Measurements from ENCODE around the gene ADAM30.
"Not testable (repeated sequence)": the region's sequence is repeated elsewhere in the genome, so short reads cannot be mapped to it uniquely, and the experiment has no call there.

ADAM30 gene

DNA sequence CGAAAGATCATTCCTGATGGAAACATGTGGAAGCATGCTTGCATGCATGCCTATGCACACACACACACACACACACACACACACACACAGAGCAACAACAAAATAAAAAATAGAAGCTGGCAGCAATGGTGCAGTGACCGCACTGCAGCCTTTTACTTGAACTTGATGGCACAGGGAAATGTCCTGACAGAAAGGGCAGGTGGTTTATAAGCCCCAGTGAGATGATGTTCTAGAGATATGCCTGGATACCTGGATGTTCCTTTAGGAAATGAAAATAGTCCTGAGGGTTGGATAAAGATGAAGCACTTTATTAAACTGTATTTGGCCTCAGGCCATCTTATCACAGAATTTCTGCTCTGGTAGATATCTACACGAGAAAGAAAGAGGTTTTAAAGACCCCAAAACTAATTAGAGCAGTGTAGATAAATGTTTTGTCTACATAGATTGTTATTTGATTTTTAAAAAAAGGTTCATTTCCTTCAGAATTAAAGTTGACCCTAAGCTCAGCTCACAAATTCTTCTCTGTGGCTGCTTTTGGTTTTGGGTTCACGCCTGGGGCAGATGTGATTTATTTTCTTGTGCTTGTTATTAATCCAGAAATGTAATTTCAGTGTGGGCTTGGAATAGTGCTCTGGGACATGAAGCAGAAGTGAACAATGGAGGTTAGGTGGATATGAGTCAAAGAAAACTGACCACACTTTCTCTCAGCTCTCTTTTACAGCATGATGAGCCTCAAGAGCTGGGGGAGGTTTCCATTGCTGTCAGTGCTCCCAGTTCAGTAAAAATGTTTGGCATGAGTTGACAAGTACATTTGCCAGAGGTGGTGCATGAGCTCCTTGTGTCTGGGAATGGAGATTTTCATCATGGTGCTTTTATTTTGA, 22.9 kb downstream of the ADAM30 start:
- DNase-seq (ENCODE audit: low spot score): no peak

DNA sequence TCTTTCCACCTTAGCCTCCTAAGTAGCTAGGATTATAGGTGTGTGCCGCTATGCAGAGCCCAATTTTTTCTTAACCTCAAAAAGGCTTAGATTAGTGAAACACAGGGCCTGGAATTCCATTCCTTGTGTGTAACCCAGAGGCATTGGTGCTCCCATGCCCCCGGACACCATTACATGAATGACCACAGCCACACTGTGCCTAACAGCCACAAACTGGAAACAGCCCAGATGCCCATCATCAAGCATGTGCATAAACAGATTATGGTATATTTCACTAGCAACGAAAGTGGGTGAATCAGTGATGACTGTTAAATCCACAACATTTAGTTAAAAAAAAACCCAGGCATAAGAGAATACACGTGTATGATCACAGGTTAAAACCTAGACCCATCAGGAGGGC, 24.4 kb downstream of the ADAM30 start:
- no peak for DNase-seq (ENCODE audit: low spot score)

DNA sequence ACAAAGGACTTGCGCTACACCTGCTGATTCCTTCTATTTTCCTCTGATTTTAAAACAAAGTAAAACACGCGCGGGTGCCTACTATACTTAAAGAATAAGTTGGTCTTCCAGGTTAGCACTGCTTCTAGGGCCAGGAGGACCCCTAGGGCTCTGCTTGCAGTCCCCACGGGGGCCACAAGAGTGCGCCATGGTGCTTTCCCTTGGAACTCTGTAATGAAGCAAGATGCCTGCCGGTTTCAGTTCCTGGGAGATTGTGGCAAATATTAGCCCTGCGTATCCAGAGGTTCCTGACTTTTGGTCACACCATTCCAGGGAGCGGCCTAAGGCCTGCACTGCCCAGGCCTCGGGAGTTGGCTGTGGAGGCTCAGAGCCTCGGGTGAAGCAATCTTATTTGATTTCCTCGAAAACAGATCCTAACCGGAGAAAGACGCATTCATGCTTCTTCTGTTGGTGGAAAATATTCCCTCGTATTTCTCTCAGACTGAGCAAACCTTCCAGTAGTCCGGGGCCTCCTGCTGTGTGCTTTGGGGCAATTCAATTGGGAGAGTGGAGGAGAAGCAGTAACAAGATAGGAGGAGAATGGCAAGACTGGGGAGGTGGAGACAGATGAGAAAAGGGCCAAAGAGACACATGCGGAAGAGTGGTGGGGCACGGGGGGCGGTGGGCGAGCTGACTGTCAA, 25.3 kb downstream of the ADAM30 start:
- DNase-seq (ENCODE audit: low spot score): peak; percentile 75

DNA sequence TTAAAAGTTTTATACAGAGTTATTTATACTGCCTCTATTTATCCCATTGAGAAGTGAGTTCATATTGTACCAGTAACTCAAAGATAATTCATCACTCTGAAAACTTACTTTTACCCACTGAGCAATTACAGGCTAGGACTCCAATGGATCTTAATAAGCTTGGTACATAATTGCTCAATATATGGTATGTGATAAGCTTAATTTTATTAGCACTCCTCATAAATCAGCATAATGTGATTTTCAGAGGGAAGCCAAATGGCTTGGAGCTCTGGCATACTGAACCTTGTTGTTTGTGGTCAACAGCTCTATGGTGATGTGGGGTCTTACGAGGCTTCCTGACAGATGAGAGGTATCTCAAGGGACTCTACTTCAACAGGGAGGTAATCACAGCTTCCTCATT, 26.3 kb downstream of the ADAM30 start:
- no peak for DNase-seq (ENCODE audit: low spot score)

DNA sequence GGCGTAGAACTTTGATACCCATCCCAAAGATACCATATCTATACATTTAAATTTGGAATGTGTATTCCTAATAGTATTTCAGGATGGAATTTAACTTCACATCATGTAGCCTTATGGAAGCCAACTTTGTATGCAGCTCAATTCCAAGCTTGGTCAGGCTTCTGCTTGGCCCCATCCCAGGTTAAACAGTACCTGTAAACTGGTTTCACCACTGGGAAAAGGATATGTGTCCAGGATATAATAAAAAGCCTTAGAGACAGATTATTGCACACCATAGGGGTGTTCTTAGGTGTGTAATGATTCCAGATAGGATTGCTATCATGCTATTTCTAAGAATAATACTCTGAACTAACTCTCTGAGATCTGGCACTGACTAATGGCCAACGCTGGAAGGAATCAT, 28.1 kb downstream of the ADAM30 start:
- no peak for DNase-seq (ENCODE audit: low spot score)

DNA sequence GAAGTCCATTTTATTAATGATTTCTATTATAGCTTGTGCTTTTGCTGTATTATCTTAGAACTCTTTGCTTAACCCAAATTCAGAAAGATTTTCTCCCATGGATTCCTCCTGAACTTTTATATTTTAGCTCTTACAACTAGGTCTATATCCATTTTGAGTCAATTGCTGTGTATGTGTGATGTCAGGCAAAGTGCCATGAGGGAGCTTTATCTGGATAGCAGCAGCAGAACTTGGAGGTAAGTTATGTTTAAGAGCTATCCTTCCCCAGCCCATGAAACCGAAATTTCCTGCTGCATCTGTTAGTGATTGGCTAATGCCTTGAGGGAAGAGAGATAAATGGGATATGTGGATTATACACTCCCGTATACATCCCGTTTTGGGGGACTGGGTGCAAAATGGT, 29.9 kb downstream of the ADAM30 start:
- no peak for DNase-seq (ENCODE audit: low spot score)

DNA sequence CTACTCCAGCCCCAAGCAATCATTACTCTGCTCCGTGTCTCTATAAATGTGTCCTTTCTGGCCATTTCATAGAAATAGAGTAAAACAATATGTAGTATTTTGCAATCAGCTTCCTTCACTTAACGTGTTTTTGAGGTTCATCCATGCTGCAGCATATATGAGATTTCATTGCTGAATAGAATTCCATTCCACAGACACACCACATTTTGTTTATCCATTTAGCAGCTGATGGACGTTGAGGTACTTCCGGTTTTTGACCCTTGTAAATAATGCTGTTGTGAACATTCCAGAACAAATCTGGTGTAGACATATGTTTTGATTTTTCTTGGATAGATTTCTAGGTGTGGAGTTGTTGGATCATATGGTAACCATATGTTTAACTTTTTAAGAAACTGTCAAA, 30.7 kb downstream of the ADAM30 start:
- DNase-seq (ENCODE audit: low spot score): no peak

DNA sequence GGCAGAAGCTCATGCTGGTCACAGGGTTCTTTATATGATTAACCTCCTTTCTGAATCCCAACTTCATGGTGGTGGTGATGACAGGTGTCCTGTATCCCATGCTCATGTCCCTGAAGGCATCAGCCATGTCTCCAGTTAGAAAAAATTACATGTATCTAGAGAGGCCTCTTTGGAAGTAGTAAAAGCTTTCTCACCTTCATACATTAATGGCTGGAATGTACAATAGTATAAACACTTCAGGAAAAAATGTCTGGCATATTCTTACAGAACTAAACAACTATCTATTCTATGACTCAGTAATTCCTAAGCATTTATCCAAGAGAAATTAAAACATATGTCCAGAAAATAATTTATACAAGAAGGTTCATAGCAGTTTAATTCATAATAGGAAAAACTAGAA, 34.0 kb downstream of the ADAM30 start:
- no peak for DNase-seq (ENCODE audit: low spot score)

DNA sequence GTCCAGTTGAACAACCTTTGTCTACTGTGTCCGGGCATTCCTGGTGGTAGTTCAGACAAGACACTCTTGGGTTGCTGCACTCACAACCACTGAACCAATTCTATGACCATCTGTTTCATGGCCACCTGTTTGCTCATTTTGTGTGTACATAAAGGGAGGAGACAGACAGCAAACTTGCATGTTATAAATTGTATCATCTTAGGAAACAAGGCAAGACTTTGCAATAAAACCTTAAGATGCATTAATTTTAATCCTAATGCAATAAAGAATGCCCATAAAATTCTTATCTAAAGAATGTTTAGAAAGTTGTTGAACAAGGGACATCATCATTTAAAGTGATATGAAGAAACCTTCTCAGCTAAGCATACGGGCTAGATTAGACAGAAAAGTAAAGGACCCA, 34.8 kb downstream of the ADAM30 start:
- no peak for DNase-seq (ENCODE audit: low spot score)

DNA sequence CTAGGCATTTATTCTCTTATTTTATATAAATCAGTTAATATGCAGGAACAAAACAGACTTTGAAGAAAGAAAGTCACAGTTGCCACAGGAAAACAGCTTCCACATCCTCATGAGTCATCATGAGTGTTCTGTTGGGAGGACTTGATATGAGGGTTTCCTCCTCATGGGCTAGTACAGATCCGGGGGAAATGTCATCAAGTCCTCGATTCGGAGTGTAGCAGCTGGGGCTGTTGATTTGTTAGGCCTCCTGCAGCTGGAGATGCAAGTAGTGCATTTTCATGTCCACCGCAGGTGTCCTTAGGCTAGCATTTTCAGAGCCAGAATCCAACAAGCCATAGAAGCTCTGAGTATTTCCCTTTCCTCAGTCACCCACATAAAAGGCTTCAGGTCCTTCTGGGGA, 36.7 kb downstream of the ADAM30 start:
- no peak for DNase-seq (ENCODE audit: low spot score)

DNA sequence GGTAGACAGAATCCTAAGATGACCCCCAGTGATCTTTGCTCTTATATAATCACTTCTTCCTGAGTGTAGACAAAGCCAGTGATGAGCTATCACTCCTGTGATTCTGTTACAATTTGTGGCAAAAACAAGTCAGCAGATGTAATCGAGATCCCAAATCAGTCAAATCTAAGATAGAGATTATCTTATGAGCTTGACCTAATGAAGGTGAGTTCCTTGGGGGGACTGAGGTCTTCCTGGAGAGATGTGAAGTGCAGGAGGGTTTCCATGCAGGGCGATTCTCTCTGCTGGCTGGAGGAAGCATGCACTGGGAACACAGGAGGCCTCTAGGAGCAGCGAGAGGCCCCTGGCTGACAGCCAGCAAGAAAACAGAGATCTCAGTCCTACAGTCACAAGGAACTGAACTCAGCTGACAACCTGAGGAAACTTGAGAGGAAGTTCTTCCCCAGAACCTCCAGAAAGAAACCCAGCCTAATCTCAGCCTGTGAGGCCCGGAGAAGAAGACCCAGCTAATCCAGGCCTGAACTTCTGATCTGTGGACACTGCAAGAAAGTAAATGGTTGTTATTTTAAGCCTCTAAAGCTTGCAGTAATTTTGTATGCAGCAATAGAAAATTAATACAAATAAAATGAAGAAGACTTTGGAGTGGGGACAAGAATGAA, 37.6 kb downstream of the ADAM30 start:
- DNase-seq (ENCODE audit: low spot score): not testable (repeated sequence)

DNA sequence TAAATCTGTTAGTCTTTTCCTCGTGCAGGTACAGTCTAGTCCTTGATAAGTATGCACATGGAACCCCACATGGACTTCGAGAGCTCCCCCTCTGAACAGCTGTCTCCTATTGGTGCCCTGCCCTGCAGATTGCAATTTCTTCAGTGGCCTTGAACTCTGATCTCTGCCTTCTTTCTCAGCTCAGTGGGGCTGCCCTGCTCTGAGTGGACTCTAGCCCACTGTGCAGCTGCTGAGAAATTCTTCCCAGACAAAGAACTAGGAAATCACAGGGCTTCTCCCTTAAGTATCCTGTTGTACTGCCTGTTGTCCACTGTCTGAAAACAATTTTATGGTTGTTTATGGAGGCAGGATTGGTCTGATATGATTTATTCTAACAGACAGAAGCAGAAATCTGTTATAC, 38.2 kb downstream of the ADAM30 start:
- DNase-seq (ENCODE audit: low spot score): no peak

DNA sequence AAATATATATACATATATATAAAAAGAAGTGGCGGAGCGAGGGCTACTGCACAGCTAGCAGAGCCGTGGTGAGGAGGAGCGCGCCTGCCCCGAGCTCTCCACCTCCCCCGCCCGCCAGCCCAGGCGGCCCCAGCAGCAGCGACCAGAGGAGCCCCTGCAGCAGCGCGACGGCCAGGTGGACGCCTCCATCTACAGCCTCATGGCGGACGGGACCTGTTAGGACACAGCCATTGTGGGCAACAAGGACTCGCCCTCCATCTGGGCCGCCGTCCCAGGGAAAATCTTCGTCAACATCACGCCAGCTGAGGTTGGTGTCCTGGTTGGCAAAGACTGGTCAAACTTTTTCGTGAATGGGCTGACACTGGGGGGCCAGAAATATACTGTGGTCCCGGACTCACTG, 43.2 kb downstream of the ADAM30 start:
- DNase-seq (ENCODE audit: low spot score): no peak

DNA sequence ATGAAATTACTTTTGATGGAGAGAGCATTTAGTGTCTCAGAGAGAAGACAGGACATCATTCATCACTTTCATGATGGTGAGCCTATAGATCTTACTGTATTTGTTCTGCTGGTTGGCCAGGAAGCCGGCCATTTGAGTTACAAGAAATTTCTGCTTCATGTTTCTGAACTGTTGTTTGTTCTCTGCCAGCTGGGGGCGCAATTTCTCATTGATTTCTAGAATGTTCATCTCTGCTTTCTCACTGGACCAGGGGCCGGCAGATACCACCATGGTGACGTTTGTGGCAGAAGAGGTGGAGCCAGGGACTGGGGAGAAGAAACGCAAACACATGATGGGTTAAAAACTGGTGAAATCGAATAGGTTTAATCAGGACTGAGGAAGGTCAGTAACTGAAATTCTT, 52.1 kb downstream of the ADAM30 start:
- not testable (repeated sequence) for DNase-seq (ENCODE audit: low spot score)
